AG08395 (cell line): ENCODE measurements around the gene SLC25A28.

Experiments used
- DNase-seq: peaks from one replicate; pipeline ENCODE4 v3.0.0; 2012; ENCODE audit warnings: mixed read lengths, low spot score

Gene SLC25A28

DNA sequence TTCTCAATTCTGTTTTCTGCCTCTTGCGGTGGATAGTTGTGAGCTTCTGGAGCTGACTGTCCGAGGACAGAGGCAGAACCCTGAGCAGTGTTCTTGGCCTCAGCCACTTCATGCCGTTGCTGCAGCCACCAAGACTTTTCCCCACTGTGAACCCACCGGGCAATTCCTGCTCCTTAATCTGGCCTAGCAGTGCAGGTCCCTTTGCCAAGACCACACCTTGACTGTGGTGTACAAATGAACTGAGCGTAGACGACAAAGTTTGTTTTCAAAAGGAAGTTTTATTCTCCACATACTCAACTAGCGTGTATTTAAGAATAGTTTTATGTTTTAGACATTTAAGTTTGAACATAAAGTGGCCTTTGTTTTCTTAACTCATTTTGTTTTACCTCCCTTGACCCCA lies 29.4 kb downstream of the SLC25A28 start:
- DNase-seq = no peak

- DNase-seq = no peak
These were observed 36.6 kb downstream of the SLC25A28 start for GRCh38 chr10:99583687-99584086.

- DNase-seq = no peak
These were observed 37.9 kb downstream of the SLC25A28 start for GRCh38 chr10:99582255-99582770.

GRCh38 chr10:99579971-99580370 lies 40.3 kb downstream of the SLC25A28 start:
- DNase-seq = no peak

GRCh38 chr10:99573790-99574189 lies 46.4 kb downstream of the SLC25A28 start:
- no peak for DNase-seq

DNA sequence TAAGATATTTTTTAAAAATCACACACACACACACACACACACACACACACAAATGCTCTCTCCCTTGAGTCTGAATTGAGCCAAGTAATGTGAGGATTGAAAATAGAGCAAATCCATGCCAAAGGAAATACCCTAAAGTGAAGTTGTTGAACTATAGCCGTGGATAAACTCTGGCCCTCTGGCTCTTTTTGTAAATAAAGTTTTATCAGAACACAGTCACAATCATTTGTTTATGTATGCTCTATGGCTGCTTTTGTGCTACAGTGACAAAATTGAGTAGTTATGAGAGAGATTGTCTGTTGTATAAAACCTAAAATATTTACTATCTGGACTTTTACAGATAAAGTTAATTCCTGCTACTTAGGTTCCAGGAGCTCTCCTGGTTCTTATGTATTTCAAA lies 48.4 kb downstream of the SLC25A28 start:
- DNase-seq = no peak

- no peak for DNase-seq
These were observed 50.3 kb downstream of the SLC25A28 start for GRCh38 chr10:99569961-99570360.

GRCh38 chr10:99569253-99569939 lies 50.8 kb downstream of the SLC25A28 start:
- no peak for DNase-seq

GRCh38 chr10:99565166-99565565 lies 55.1 kb downstream of the SLC25A28 start:
- DNase-seq = no peak

GRCh38 chr10:99564361-99564760 lies 55.9 kb downstream of the SLC25A28 start:
- no peak for DNase-seq

GRCh38 chr10:99562631-99563030 lies 57.6 kb downstream of the SLC25A28 start:
- DNase-seq = no peak
